Glutamatergic neuron (in vitro differentiated cells): ENCODE data around the gene SH3BP5. TPM values are rescaled to one million over a fixed set of nuclear protein-coding genes. Genes with fewer than 3 reads are reported as not detected.

Experiments used
- DNase-seq: peaks from one replicate; pipeline ENCODE4 v3.0.0; 2022
- H3K27ac Mint-ChIP-seq: one replicate; pipeline ENCODE4 v1.8.0; 2020; ENCODE audit warnings: mild to moderate bottlenecking, mixed read lengths, inconsistent platforms; ENCODE audit not compliant: unreplicated experiment
- H3K27me3 Mint-ChIP-seq: one replicate; pipeline ENCODE4 v1.8.0; 2020; ENCODE audit warnings: mild to moderate bottlenecking, moderate library complexity, mixed read lengths, inconsistent platforms; ENCODE audit not compliant: unreplicated experiment
- H3K36me3 Mint-ChIP-seq: one replicate; pipeline ENCODE4 v1.8.0; 2020; ENCODE audit warnings: mild to moderate bottlenecking, mixed read lengths, inconsistent platforms; ENCODE audit not compliant: unreplicated experiment
- H3K4me1 Mint-ChIP-seq: one replicate; pipeline ENCODE4 v1.8.0; 2020; ENCODE audit warnings: mild to moderate bottlenecking, low read depth, mixed read lengths, inconsistent platforms; ENCODE audit not compliant: unreplicated experiment
- H3K4me3 Mint-ChIP-seq: one replicate; pipeline ENCODE4 v1.8.0; 2020; ENCODE audit warnings: mild to moderate bottlenecking, mixed read lengths, inconsistent platforms; ENCODE audit not compliant: unreplicated experiment
- H3K9me3 Mint-ChIP-seq: one replicate; pipeline ENCODE4 v1.8.0; 2020; ENCODE audit warnings: mild to moderate bottlenecking, moderate library complexity, mixed read lengths, inconsistent platforms; ENCODE audit not compliant: unreplicated experiment
- CTCF ChIP-seq: fragments of 200-600 bp; sonication (generic); IDR thresholded peaks from one replicate; pipeline ENCODE4 v1.5.0; 2021; ENCODE audit not compliant: partially characterized antibody, unreplicated experiment
- total RNA-seq: library from RNA; stranded (reverse); fragmentation: NEBNext Ultra II Directional; extraction: Animal tissue kit (Norgen Biotek cat#: 25700); gene quantifications from one replicate; pipeline ENCODE4 v1.2.1, GENCODE V29; 2021; ENCODE audit not compliant: unreplicated experiment

Gene SH3BP5
- total RNA-seq, 1 donor from 2014 or later = 25.3 TPM

DNA sequence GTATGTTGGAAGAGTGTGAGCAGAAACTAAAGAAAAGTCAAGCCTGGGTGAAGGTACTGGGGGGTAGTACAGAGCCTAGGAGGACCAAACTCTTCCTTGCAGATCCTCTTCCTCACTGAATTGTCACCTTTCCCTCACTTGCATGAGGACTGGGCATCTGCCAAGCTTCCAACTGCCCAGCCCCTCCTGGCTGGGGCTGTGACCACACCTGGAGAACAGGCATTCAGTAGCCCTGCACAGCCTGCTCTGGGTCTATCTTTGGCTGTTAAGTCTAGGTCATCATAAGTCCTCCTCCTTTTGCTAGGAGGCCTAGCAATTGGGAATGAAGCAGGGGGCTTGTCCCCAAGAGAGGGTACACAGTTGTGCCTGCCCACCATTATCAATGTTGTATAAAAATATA lies 71.1 kb downstream of the SH3BP5 start:
- peaks cover 6% of the 10 kb centered on the region for H3K9me3 Mint-ChIP-seq
- no peak overlapping the region for H3K27ac Mint-ChIP-seq
- peaks cover 4% of the 10 kb centered on the region for H3K27me3 Mint-ChIP-seq
- DNase-seq = no peak
- peaks cover 2% of the 10 kb centered on the region for H3K4me1 Mint-ChIP-seq
- TF ChIP-seq CTCF = no peak
- H3K36me3 Mint-ChIP-seq = peaks cover 4% of the 10 kb centered on the region
- no peak overlapping the region for H3K4me3 Mint-ChIP-seq

DNA sequence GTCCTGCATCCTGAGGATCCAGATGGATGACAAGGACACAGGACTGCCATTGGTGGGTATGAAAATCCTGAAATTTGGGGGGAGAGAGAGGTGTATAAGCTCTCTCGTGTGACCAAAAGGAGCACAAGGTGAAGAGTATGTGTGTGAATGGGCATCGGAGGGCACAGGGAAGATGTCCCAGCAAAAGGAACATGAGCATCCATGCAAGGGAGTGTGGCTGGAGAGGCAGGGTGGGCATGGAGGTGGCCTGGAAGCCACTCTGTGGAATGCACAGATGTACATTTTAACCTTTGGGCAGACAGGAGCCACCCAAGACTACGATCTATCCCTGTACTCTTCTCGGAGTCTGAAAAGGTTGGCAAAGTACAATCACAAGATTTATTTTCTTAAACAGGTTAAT lies 71.9 kb downstream of the SH3BP5 start:
- H3K4me1 Mint-ChIP-seq = peaks cover 2% of the 10 kb centered on the region
- peaks cover 6% of the 10 kb centered on the region for H3K9me3 Mint-ChIP-seq
- TF ChIP-seq CTCF = no peak
- peaks cover 5% of the 10 kb centered on the region for H3K27me3 Mint-ChIP-seq
- peaks cover 4% of the 10 kb centered on the region for H3K36me3 Mint-ChIP-seq
- no peak overlapping the region for H3K4me3 Mint-ChIP-seq
- DNase-seq = no peak
- H3K27ac Mint-ChIP-seq = no peak overlapping the region

- H3K9me3 Mint-ChIP-seq = peaks cover 9% of the 10 kb centered on the region
- no peak for TF ChIP-seq CTCF
- H3K4me3 Mint-ChIP-seq = no peak overlapping the region
- peaks cover 4% of the 10 kb centered on the region for H3K36me3 Mint-ChIP-seq
- no peaks in the 10 kb centered on the region for H3K4me1 Mint-ChIP-seq
- H3K27me3 Mint-ChIP-seq = peaks cover 7% of the 10 kb centered on the region
- DNase-seq = no peak
- no peak overlapping the region for H3K27ac Mint-ChIP-seq
Observed at GRCh38 chr3:15258720-15259119, 73.7 kb downstream of the SH3BP5 start.

GRCh38 chr3:15256861-15257341 lies 75.5 kb downstream of the SH3BP5 start:
- Mint-ChIP-seq H3K4me1 (peaks cover 6% of the 10 kb centered on the region), H3K27me3 (peaks cover 7% of the 10 kb centered on the region), H3K27ac (no peak overlapping the region), H3K4me3 (no peak overlapping the region), H3K36me3 (peaks cover 4% of the 10 kb centered on the region), H3K9me3 (peaks cover 9% of the 10 kb centered on the region)
- no peak for DNase-seq
- TF ChIP-seq CTCF = no peak

GRCh38 chr3:15255215-15255614 lies 77.2 kb downstream of the SH3BP5 start:
- Mint-ChIP-seq H3K27me3 (peaks cover 7% of the 10 kb centered on the region), H3K4me3 (no peak overlapping the region), H3K9me3 (peaks cover 7% of the 10 kb centered on the region), H3K36me3 (peaks cover 4% of the 10 kb centered on the region), H3K27ac (no peak overlapping the region), H3K4me1 (peaks cover 6% of the 10 kb centered on the region)
- DNase-seq = no peak
- TF ChIP-seq CTCF = no peak
